ENCODE measurements around the gene PTPRK. TPM values are rescaled to one million over a fixed set of nuclear protein-coding genes. Genes with fewer than 3 reads are reported as not detected.

Gene PTPRK
- total and polyA plus RNA-seq, 2 donors (not counting 1 experiment from before 2014, with no cell fraction given) = 19.4 to 75.5 TPM

DNA sequence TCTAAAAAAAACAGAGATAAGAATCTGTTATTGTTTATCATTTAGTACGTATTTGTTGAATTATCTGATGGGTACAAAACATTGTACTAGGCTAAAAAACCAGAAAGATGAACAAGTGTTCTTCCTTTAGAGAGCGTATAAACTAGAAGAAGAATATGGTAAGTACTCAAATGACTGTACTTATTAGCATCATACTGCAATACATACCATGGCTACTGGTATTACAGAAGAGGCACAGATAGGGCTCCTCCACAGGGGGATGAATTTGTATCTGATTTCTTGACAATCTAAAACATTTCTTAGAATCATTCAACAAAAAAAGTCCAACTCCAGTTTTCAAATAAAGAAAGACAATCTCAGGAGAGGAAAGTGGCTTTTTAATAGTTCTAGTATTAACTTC is 501.6 kb downstream of the PTPRK start:
- no peak overlapping the region for H3K4me2 ChIP-seq (ENCODE audit: extremely low read depth, insufficient read depth, low read length)
- no peaks in the 10 kb centered on the region for H3K9me3 ChIP-seq (ENCODE audit: control insufficient read depth, insufficient read depth, low read depth, low read length)
- H3K79me2 ChIP-seq (ENCODE audit: control insufficient read depth, insufficient read depth, low read length) = no peaks in the 10 kb centered on the region
- H2AFZ ChIP-seq (ENCODE audit: low read length) = no peak overlapping the region
- no peak overlapping the region for H3K4me3 ChIP-seq (replicated peaks in 1 of 4; ENCODE audit: control extremely low read depth in 1 of 4, insufficient read depth in 1 of 4, low read depth in 3 of 4, low read length in 4 of 4)
- no peak overlapping the region for H3K27ac ChIP-seq (ENCODE audit: insufficient read depth, low read length)
- no peaks in the 10 kb centered on the region for H3K4me1 ChIP-seq (ENCODE audit: control insufficient read depth, extremely low read depth, insufficient read depth, low read length)
- no peak for DNase-seq (ENCODE audit: low read depth in 2 of 2)
- no peak overlapping the region for H3K9ac ChIP-seq (ENCODE audit: insufficient read depth, low read length)
- H3K27me3 ChIP-seq (ENCODE audit: control insufficient read depth, insufficient read depth, low read length) = no peaks in the 10 kb centered on the region
- TF ChIP-seq EZH2 (IDR thresholded peaks at IDR 0.05; ENCODE audit: low read length, missing control alignments) = no peak
- TF ChIP-seq, protein P1, sequence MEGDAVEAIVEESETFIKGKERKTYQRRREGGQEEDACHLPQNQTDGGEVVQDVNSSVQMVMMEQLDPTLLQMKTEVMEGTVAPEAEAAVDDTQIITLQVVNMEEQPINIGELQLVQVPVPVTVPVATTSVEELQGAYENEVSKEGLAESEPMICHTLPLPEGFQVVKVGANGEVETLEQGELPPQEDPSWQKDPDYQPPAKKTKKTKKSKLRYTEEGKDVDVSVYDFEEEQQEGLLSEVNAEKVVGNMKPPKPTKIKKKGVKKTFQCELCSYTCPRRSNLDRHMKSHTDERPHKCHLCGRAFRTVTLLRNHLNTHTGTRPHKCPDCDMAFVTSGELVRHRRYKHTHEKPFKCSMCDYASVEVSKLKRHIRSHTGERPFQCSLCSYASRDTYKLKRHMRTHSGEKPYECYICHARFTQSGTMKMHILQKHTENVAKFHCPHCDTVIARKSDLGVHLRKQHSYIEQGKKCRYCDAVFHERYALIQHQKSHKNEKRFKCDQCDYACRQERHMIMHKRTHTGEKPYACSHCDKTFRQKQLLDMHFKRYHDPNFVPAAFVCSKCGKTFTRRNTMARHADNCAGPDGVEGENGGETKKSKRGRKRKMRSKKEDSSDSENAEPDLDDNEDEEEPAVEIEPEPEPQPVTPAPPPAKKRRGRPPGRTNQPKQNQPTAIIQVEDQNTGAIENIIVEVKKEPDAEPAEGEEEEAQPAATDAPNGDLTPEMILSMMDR (conservative IDR thresholded peaks at IDR 0.05 in 1 of 2, IDR thresholded peaks at IDR 0.05 in 1 of 2; ENCODE audit: low read depth in 1 of 2, low read length in 2 of 2) = no peak
- no peaks in the 10 kb centered on the region for H3K36me3 ChIP-seq (ENCODE audit: control insufficient read depth, insufficient read depth, low read length)
- no peaks in the 10 kb centered on the region for H4K20me1 ChIP-seq (ENCODE audit: control insufficient read depth, extremely low read depth, insufficient read depth, low read length)

DNA sequence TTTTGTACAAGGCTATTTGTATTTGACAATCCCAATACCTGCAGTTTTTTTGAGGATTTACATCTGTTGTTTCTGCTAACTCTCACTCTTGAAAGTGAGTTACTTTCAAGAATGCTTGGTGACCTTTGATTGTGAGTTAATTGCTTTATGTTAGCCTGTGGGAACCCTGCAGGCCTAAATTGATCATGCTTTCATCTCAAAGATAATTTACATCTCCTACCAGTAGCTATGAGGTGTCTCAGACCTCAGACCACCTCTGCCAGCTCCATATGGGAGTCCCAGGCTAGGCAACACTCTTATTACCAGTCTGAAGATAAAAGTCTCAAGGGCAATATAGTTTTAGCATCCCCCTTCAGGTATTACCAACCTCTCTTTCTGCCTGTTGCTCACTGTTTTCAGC is 503.1 kb downstream of the PTPRK start:
- H3K36me3 ChIP-seq (ENCODE audit: control insufficient read depth, insufficient read depth, low read length) = no peaks in the 10 kb centered on the region
- H3K4me2 ChIP-seq (ENCODE audit: extremely low read depth, insufficient read depth, low read length) = no peak overlapping the region
- no peaks in the 10 kb centered on the region for H3K9me3 ChIP-seq (ENCODE audit: control insufficient read depth, insufficient read depth, low read depth, low read length)
- no peak for TF ChIP-seq EZH2 (IDR thresholded peaks at IDR 0.05; ENCODE audit: low read length, missing control alignments)
- TF ChIP-seq, protein P1 (conservative IDR thresholded peaks at IDR 0.05 in 1 of 2, IDR thresholded peaks at IDR 0.05 in 1 of 2; ENCODE audit: low read depth in 1 of 2, low read length in 2 of 2) = no peak
- H3K27me3 ChIP-seq (ENCODE audit: control insufficient read depth, insufficient read depth, low read length) = no peaks in the 10 kb centered on the region
- H3K27ac ChIP-seq (ENCODE audit: insufficient read depth, low read length) = no peak overlapping the region
- H3K9ac ChIP-seq (ENCODE audit: insufficient read depth, low read length) = no peak overlapping the region
- DNase-seq (ENCODE audit: low read depth in 2 of 2) = no peak
- no peak overlapping the region for H2AFZ ChIP-seq (ENCODE audit: low read length)
- H4K20me1 ChIP-seq (ENCODE audit: control insufficient read depth, extremely low read depth, insufficient read depth, low read length) = no peaks in the 10 kb centered on the region
- H3K4me3 ChIP-seq (replicated peaks in 1 of 4; ENCODE audit: control extremely low read depth in 1 of 4, insufficient read depth in 1 of 4, low read depth in 3 of 4, low read length in 4 of 4) = no peak overlapping the region
- H3K79me2 ChIP-seq (ENCODE audit: control insufficient read depth, insufficient read depth, low read length) = no peaks in the 10 kb centered on the region
- no peaks in the 10 kb centered on the region for H3K4me1 ChIP-seq (ENCODE audit: control insufficient read depth, extremely low read depth, insufficient read depth, low read length)

DNA sequence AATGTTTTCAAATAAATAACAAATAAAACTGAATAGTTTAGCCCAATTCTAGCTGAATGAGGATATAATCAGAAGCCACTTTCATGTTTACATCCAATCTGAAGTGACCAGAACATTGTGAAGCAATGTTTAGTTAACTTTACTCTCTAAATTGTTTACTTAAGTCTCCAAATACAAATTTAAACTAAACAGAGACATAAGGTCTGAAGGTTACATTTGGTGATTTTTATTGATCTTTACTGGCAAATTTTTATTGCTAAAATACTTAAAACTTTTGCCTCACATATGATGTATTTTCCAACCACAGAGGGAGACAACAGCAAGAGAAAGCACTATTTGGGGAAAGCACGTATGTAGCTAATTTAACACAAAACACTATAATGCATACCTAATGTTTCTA is 512.7 kb downstream of the PTPRK start:
- Histone ChIP-seq H3K79me2 (ENCODE audit: control insufficient read depth, insufficient read depth, low read length) (no peaks in the 10 kb centered on the region), H3K9me3 (ENCODE audit: control insufficient read depth, insufficient read depth, low read depth, low read length) (no peaks in the 10 kb centered on the region), H3K27ac (ENCODE audit: insufficient read depth, low read length) (no peak overlapping the region), H3K4me2 (ENCODE audit: extremely low read depth, insufficient read depth, low read length) (no peak overlapping the region), H4K20me1 (ENCODE audit: control insufficient read depth, extremely low read depth, insufficient read depth, low read length) (no peaks in the 10 kb centered on the region), H3K36me3 (ENCODE audit: control insufficient read depth, insufficient read depth, low read length) (no peaks in the 10 kb centered on the region), H3K4me3 (replicated peaks in 1 of 4; ENCODE audit: control extremely low read depth in 1 of 4, insufficient read depth in 1 of 4, low read depth in 3 of 4, low read length in 4 of 4) (no peak overlapping the region), H3K27me3 (ENCODE audit: control insufficient read depth, insufficient read depth, low read length) (no peaks in the 10 kb centered on the region), H2AFZ (ENCODE audit: low read length) (no peak overlapping the region), H3K4me1 (ENCODE audit: control insufficient read depth, extremely low read depth, insufficient read depth, low read length) (no peaks in the 10 kb centered on the region), H3K9ac (ENCODE audit: insufficient read depth, low read length) (no peak overlapping the region)
- peak in 1 of 2 donors; percentile 59 for DNase-seq (ENCODE audit: low read depth in 2 of 2)
- no peak for TF ChIP-seq EZH2 (IDR thresholded peaks at IDR 0.05; ENCODE audit: low read length, missing control alignments)
- TF ChIP-seq, protein P1 (conservative IDR thresholded peaks at IDR 0.05 in 1 of 2, IDR thresholded peaks at IDR 0.05 in 1 of 2; ENCODE audit: low read depth in 1 of 2, low read length in 2 of 2) = no peak

Measured in fibroblast of lung (primary cell).